ENCODE results near the gene DMPK. TPM values are rescaled to one million over a fixed set of nuclear protein-coding genes. Genes with fewer than 3 reads are reported as not detected.
A peak's percentile ranks its signal among the peaks of the same experiment; 100 is the strongest.

The DMPK gene
- total and polyA plus RNA-seq, 2 experiments from 2014 or later, result 9.8 to 24.0 TPM

DNA sequence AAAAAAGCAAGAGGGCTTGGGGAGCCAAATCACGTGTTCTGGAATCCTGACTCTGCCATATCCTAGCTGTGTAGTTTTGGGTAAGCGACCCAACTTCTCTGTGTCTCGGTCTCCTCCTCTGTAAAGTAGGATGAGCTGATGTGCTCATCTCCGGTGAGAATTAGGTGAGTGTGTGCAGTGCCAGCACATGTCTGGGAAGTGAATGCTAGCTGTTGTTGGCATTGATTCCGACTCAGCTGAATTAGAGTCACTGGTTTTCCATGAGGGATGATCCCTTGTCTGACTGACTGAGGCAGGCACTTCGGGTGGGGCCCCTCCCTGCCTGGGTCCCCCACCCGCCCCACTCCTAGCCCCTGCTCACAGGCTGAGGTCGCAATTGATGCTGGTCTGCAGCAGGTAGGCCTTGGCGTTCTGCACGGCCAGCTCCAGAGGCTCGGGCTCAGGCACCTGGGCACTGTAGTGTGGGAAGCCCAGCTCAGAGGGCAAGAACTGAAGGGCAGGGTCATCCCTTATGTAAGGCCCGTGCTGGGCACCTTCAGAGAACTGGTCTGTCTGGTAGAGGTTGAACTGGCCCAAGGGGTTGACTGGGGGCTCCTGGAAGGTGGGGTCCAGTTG, 32.0 kb upstream of the DMPK start:
- TF ChIP-seq ZNF331 (CRISPR knock-in tag; IDR thresholded peaks at IDR 0.05; ENCODE audit: low read depth), result no peak
- no peak for TF ChIP-seq EZH2phosphoT487 (IDR thresholded peaks at IDR 0.05; ENCODE audit: unreplicated experiment)
- H3K36me3 ChIP-seq (ENCODE audit: insufficient read depth), result no peaks in the 10 kb centered on the region
- DNase-seq (ENCODE audit: low spot score) (no peak), ATAC-seq (no peak)
- peak overlapping the region; percentile 92 for H3K4me2 ChIP-seq
- H3K27me3 ChIP-seq (ENCODE audit: insufficient read depth), result no peaks in the 10 kb centered on the region
- no peak overlapping the region for H3K27ac ChIP-seq (ENCODE audit: low read depth)
- peak overlapping the region; percentile 87 for H3K4me3 Mint-ChIP-seq
- H3K9me3 Mint-ChIP-seq, result no peaks in the 10 kb centered on the region
- no peaks in the 10 kb centered on the region for H3K9me2 ChIP-seq (ENCODE audit: insufficient read depth)
- peak overlapping the region; percentile 75; the same call in 1 of the 2 replicates for H3K27ac Mint-ChIP-seq
- no peak overlapping the region for H2AFZ ChIP-seq
- H3K27me3 Mint-ChIP-seq (ENCODE audit: insufficient read depth, low read depth, poor library complexity), result peaks cover 28% of the 10 kb centered on the region
- peaks cover 33% of the 10 kb centered on the region for H3K4me1 ChIP-seq (ENCODE audit: insufficient read depth)
- H3K79me2 ChIP-seq (replicated peaks; ENCODE audit: insufficient read depth), result no peaks in the 10 kb centered on the region
- peaks cover 32% of the 10 kb centered on the region; the same call in 1 of the 2 replicates for H3F3A ChIP-seq (replicated peaks; ENCODE audit: low read depth)
- H3K4me3 ChIP-seq, result peak overlapping the region; percentile 79
- H4K20me1 ChIP-seq (replicated peaks; ENCODE audit: insufficient read depth), result no peaks in the 10 kb centered on the region; the same call in 1 of the 2 replicates
- peaks cover 6% of the 10 kb centered on the region; the same call in 2 of the 3 replicates for H3K36me3 Mint-ChIP-seq (ENCODE audit: low read depth)
- H3K4me1 Mint-ChIP-seq, result peaks cover 34% of the 10 kb centered on the region

DNA sequence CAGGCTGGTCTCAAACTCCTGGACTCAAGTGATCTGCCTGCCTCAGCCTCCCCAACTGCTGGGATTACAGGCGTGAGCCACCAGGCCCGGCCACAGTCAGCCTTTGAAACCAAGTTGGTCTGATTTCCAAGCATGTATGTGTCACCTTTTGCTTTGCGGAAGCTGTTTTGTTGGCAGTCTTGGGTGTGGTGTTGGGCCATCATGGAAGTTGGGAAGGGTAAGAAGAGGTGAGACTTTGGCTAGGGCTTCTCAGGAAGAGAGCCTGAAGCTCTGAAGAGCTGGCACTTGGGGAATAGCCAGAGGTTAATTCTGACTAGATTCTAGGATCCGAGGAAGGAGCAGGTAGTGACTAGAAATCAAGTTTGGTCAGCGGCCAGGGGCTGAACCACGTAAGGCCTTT, 30.0 kb upstream of the DMPK start:
- Histone ChIP-seq H3K36me3 (ENCODE audit: insufficient read depth) (no peaks in the 10 kb centered on the region), H3K4me2 (no peak overlapping the region), H3K4me1 (ENCODE audit: insufficient read depth) (peaks cover 16% of the 10 kb centered on the region), H3K27ac (ENCODE audit: low read depth) (no peak overlapping the region), H2AFZ (no peak overlapping the region), H3K27me3 (ENCODE audit: insufficient read depth) (no peaks in the 10 kb centered on the region), H4K20me1 (replicated peaks; ENCODE audit: insufficient read depth) (no peaks in the 10 kb centered on the region), H3K4me3 (no peak overlapping the region), H3K9me2 (ENCODE audit: insufficient read depth) (no peaks in the 10 kb centered on the region), H3K79me2 (replicated peaks; ENCODE audit: insufficient read depth) (no peaks in the 10 kb centered on the region), H3F3A (replicated peaks; ENCODE audit: low read depth) (peaks cover 24% of the 10 kb centered on the region; the same call in 1 of the 2 replicates)
- H3K36me3 Mint-ChIP-seq (ENCODE audit: low read depth), result peaks cover 5% of the 10 kb centered on the region; the same call in 2 of the 3 replicates
- no peaks in the 10 kb centered on the region for H3K9me3 Mint-ChIP-seq
- no peak for TF ChIP-seq POLR2AphosphoS5 (IDR thresholded peaks at IDR 0.05; ENCODE audit: low read depth)
- TF ChIP-seq, protein P1, sequence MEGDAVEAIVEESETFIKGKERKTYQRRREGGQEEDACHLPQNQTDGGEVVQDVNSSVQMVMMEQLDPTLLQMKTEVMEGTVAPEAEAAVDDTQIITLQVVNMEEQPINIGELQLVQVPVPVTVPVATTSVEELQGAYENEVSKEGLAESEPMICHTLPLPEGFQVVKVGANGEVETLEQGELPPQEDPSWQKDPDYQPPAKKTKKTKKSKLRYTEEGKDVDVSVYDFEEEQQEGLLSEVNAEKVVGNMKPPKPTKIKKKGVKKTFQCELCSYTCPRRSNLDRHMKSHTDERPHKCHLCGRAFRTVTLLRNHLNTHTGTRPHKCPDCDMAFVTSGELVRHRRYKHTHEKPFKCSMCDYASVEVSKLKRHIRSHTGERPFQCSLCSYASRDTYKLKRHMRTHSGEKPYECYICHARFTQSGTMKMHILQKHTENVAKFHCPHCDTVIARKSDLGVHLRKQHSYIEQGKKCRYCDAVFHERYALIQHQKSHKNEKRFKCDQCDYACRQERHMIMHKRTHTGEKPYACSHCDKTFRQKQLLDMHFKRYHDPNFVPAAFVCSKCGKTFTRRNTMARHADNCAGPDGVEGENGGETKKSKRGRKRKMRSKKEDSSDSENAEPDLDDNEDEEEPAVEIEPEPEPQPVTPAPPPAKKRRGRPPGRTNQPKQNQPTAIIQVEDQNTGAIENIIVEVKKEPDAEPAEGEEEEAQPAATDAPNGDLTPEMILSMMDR (conservative IDR thresholded peaks at IDR 0.05; ENCODE audit: low read depth in 2 of 2), result no peak
- no peak for TF ChIP-seq STAT1 (IDR thresholded peaks at IDR 0.05; ENCODE audit: unreplicated experiment)
- TF ChIP-seq EZH2 (IDR thresholded peaks at IDR 0.05; ENCODE audit: low read depth, unreplicated experiment), result no peak
- TF ChIP-seq CREB1 (CRISPR knock-in tag; IDR thresholded peaks at IDR 0.05; ENCODE audit: low read depth), result no peak
- TF ChIP-seq EZH2phosphoT487 (IDR thresholded peaks at IDR 0.05; ENCODE audit: unreplicated experiment), result no peak
- TF ChIP-seq JUNB (IDR thresholded peaks at IDR 0.05; ENCODE audit: unreplicated experiment), result no peak
- TF ChIP-seq, protein P2, sequence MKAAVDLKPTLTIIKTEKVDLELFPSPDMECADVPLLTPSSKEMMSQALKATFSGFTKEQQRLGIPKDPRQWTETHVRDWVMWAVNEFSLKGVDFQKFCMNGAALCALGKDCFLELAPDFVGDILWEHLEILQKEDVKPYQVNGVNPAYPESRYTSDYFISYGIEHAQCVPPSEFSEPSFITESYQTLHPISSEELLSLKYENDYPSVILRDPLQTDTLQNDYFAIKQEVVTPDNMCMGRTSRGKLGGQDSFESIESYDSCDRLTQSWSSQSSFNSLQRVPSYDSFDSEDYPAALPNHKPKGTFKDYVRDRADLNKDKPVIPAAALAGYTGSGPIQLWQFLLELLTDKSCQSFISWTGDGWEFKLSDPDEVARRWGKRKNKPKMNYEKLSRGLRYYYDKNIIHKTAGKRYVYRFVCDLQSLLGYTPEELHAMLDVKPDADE (IDR thresholded peaks at IDR 0.05), result no peak
- TF ChIP-seq, protein P3, sequence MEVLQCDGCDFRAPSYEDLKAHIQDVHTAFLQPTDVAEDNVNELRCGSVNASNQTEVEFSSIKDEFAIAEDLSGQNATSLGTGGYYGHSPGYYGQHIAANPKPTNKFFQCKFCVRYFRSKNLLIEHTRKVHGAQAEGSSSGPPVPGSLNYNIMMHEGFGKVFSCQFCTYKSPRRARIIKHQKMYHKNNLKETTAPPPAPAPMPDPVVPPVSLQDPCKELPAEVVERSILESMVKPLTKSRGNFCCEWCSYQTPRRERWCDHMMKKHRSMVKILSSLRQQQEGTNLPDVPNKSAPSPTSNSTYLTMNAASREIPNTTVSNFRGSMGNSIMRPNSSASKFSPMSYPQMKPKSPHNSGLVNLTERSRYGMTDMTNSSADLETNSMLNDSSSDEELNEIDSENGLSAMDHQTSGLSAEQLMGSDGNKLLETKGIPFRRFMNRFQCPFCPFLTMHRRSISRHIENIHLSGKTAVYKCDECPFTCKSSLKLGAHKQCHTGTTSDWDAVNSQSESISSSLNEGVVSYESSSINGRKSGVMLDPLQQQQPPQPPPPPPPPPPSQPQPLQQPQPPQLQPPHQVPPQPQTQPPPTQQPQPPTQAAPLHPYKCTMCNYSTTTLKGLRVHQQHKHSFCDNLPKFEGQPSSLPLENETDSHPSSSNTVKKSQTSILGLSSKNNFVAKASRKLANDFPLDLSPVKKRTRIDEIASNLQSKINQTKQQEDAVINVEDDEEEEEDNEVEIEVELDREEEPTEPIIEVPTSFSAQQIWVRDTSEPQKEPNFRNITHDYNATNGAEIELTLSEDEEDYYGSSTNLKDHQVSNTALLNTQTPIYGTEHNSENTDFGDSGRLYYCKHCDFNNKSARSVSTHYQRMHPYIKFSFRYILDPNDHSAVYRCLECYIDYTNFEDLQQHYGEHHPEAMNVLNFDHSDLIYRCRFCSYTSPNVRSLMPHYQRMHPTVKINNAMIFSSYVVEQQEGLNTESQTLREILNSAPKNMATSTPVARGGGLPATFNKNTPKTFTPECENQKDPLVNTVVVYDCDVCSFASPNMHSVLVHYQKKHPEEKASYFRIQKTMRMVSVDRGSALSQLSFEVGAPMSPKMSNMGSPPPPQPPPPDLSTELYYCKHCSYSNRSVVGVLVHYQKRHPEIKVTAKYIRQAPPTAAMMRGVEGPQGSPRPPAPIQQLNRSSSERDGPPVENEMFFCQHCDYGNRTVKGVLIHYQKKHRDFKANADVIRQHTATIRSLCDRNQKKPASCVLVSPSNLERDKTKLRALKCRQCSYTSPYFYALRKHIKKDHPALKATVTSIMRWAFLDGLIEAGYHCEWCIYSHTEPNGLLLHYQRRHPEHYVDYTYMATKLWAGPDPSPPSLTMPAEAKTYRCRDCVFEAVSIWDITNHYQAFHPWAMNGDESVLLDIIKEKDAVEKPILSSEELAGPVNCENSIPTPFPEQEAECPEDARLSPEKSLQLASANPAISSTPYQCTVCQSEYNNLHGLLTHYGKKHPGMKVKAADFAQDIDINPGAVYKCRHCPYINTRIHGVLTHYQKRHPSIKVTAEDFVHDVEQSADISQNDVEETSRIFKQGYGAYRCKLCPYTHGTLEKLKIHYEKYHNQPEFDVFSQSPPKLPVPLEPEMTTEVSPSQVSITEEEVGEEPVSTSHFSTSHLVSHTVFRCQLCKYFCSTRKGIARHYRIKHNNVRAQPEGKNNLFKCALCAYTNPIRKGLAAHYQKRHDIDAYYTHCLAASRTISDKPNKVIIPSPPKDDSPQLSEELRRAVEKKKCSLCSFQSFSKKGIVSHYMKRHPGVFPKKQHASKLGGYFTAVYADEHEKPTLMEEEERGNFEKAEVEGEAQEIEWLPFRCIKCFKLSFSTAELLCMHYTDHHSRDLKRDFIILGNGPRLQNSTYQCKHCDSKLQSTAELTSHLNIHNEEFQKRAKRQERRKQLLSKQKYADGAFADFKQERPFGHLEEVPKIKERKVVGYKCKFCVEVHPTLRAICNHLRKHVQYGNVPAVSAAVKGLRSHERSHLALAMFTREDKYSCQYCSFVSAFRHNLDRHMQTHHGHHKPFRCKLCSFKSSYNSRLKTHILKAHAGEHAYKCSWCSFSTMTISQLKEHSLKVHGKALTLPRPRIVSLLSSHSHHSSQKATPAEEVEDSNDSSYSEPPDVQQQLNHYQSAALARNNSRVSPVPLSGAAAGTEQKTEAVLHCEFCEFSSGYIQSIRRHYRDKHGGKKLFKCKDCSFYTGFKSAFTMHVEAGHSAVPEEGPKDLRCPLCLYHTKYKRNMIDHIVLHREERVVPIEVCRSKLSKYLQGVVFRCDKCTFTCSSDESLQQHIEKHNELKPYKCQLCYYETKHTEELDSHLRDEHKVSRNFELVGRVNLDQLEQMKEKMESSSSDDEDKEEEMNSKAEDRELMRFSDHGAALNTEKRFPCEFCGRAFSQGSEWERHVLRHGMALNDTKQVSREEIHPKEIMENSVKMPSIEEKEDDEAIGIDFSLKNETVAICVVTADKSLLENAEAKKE (CRISPR knock-in tag; IDR thresholded peaks at IDR 0.05), result no peak
- H3K27ac Mint-ChIP-seq, result no peak overlapping the region
- DNase-seq (ENCODE audit: low spot score), result no peak
- ATAC-seq, result no peak
- H3K4me1 Mint-ChIP-seq, result peaks cover 16% of the 10 kb centered on the region
- no peak overlapping the region; the same call in 2 of the 3 replicates for H3K4me3 Mint-ChIP-seq
- H3K27me3 Mint-ChIP-seq (ENCODE audit: insufficient read depth, low read depth, poor library complexity), result peaks cover 19% of the 10 kb centered on the region

Data from GM23338 (cell line).